GM18909 (cell line): ENCODE measurements around the gene SFXN3.

Experiments used
- ATAC-seq: cut with Tn5 transposase; IDR thresholded peaks from one replicate; pipeline ENCODE4 v1.9.1; 2021; ENCODE audit warnings: mild to moderate bottlenecking; ENCODE audit not compliant: unreplicated experiment, poor library complexity

Gene SFXN3

DNA sequence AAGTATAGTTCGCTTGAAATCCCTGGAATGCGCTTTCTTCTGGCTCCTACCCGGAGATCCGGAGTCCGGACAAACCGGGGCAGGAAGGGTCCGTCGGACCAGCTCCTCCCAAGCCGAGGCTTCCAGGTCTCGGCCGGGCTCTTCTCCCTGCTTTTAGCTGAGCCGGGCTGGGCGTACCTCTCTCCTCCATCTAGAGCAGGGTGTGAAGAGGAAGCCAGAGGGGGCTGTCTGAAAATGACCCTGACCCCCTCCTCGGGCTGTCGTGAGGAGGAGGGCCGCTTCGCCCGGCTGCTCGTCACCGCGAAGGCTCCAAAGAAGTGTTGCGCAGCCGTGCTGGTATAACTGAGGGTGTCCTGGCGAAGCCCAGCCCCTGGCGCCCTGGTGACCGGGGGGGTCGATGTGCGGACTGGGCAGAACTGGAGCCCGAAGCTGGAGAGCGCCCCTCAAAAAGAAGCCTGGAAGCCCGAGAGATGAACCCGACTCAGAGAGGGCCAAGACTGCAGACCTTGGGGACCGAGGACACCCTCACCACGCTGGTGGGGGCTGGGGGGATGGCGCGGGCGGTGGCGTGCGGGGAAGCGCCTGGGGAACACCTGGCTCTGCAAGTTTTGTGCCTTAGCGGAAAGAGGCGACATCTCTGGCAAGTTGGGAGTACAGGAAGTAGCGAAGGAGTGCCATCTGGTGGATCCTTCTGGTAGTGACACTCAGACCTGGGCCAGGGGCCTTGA lies 36.5 kb downstream of the SFXN3 start:
- no peak for ATAC-seq

DNA sequence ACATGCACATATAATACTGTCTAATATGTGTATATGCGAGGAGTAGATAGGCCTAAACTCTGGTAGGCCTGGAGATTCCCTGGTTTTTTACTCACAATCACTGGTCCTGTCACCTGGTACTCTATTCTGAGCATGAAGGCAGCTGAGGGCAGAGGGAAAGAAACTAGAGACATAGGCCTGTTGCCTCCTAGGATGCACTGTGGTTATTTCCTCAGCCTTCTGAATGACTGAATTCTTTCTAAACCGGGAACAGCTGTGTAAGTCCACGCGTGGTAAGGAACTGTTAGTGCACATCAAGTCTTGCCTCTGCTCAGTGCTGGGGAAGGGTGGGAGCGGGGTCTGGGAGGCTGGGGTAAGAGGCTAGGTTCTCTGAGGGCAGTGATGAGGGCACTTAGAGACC lies 38.4 kb downstream of the SFXN3 start:
- ATAC-seq, result no peak

DNA sequence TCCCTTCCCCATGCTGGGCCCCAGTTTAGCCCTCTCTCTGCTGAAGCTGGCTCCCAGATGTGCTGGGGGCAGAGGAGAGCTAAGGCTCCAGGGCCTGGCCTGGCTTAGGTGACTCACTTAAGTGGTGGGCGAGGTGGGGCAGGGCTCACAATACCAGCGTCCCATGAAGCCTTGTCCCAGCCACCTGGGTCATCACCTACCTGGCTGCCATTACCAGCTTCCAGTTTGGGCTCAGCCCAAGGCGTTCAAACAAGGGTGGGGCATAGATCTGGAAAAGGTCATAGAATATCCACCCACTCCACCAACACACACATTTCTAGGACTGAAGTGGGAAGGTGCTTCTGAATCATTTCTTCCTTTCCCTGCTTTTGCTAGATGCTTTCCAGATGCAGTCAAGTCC lies 39.1 kb downstream of the SFXN3 start:
- ATAC-seq, result no peak

DNA sequence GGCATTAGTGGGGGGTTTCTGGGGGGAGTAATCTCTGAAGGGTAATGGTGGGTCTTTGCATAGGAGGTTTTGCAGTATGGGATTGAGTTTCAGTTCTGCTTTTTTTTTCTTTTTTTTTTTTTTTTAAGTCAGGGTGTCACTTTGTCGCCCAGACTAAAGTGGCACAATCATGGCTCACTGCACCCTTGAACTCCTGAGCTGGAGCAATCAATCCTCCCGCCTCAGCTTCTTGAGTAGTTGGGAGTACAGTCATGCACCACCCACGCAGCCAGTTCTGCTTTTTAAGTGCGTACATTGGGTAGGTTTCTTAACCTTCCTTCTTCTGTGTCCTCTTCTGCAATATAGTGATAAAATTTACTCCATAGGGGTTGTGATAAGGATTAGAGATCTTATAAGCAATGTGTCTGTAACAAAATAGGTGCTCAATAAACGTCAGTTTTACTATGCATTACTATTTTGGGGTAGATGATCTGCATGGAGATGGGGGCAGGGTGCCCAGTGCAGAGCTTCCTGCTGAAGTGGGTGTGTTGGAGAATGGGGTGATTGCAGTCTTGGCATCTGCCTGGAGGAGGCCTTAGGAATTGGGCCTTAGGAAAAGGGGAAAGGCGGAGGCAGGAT lies 40.3 kb downstream of the SFXN3 start:
- ATAC-seq, result no peak

DNA sequence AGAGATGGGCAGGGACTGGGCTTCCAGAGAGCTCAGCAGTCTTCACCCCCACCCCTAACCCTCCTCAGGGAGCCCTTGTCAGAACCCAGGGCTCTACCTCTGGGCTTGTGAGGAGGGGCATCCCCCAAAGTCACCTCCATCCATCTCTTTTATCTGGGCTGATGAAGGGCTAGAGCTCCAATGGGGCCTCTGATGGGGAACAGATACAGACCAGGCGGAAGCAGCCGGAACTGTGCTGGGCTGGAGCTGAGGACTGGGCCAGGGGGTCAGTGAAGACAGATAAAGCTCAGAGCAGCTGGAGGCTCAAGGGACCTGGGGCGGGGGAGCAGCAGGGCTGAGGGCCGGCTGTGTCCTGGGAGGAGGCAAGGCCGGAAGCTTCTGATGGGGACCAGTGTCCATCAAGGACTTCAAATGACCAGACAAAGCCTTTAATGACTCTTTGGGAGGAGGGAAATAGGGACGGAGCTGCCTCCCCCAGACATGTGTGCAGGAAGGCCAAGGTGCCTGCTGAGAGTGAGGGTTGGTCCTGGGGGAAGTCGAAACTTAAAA lies 40.9 kb downstream of the SFXN3 start:
- ATAC-seq, result no peak

DNA sequence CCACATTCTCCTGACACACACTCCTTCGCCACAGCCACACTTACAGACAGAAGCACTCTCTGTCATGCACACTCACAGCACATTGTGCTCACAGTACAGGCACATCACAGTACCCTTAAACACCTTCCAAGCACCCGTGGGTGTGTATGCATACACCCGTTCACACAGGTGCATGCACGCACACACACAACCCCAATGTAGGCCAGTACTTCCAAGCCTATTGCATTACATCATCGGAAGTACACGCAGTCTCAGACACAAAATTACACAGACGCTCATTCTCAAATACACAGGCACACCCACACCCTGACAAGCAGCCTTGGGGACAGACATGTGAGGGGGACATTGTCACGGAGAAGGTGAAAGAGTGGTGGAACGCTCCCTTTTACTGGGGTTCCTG lies 41.9 kb downstream of the SFXN3 start:
- no peak for ATAC-seq

DNA sequence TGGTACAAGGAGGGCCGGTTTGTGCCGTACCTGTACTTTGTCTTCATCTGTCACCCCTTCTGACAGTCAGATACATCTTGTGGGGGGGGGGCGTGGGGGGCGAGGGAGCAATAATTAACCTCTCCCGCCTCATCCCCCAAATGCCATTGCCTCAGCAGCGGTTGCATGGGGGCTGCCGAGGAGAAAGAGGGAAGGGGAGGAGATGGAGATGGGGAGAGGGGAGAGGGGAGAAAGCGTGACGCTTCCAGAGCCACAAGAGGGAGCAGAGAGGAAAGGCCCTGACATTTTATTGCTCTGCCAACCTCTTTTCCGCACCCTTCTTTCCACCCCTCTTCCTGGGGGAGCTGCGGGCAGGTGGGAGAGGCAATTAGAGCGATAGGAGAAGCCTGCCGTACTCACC lies 42.6 kb downstream of the SFXN3 start:
- ATAC-seq, result no peak

DNA sequence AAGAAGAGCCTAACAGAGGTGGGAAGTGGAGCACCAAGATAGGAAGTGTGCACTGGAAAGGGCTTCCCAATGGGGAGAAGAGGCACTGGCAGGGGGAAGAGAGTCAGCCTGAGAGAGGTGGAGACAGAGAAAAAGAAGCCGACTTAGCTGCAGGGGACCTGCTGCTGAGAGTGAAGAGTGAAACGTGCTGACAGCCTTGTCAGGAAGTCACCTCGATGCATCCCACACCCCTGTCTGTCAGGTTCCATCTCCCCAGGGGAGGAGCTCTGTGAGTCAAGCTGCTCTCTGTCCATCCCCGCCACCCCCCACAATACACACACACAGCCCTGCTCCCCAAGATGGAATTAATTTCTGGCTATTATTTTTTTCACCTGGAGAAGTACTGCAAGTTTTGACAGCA lies 44.7 kb downstream of the SFXN3 start:
- ATAC-seq, result no peak

DNA sequence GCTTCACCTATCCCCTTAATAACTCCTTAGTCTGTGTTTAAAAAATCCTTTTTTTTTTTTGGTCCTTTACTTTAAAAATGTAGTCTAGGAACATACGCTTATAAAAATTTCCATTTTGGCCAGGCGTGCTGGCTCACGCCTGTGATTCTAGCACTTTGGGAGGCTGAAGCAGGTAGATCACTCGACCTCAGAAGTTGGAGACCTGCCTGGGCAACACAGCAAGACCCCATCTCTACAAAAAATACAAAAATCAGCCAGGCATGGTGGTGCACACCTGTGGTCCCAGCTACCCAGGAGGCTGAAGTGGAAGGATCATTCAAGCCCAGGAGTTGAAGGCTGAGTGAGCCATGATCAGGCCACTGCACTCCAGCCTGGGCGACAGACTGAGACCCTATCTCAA lies 45.6 kb downstream of the SFXN3 start:
- no peak for ATAC-seq

DNA sequence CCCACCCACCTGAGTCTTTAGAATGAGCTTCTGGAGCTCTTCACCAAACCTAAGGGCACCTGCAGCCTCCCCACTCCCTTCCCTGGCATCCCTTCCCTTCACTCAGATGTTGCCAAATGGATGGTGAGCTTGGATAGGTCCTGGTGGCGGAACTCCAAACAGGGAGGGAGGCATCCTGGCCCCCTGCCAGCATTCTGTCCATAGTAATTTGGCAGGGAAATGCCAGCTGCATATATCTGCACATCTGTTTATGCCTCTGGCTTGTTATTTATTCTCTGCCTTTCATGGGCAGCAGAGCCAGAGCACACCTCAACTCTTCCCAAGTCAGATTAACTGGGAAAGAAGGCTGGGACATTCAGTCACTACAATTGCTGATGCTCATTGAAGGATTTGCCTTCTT lies 48.8 kb downstream of the SFXN3 start:
- ATAC-seq, result no peak

DNA sequence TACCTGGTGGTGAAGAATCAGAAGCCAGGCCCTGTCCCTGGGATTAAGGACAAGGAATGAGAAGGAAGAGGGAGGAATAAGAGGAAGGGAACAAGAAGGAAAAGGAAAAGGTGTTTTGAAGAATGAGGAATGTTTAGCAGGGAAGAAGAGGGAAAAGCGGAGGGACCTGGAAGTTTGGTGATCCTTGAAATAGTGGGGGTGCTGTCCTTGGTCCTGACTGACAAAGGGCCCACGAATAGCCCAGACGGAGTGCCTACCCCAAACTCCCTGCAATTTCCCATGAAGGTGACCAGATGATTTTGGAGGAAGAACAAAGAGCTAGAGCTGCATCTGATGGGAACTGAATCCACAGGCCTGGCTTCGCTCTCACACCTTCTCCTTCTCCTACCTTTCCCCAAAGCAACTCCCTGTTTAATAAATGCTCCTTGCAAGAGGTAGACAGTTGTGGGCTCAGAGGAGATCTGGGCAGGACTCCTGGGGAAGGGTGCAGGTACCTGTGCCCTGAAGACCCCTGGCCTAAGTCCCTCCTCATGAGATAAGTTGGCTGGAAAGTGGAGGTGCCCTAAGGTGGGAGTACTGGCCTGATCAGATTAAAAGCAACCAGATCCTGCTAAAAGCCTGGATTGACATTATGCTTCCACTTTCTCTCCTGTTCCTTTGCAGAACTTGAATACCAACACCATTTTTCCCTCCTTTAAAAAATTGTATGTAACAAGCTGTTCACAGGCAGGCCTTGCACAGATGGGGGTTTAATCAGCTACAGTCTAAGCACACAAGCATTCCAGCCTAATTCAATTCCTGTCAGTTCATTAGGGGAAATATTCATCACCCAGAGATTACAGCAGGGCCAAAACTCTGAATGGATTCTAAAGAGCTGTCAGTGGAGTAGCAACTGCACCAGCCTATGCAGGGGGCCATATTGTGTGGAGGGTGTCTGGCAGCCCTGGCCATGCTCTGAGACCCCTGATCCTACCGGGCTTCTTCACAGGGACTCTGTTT lies 50.2 kb downstream of the SFXN3 start:
- ATAC-seq, result no peak

DNA sequence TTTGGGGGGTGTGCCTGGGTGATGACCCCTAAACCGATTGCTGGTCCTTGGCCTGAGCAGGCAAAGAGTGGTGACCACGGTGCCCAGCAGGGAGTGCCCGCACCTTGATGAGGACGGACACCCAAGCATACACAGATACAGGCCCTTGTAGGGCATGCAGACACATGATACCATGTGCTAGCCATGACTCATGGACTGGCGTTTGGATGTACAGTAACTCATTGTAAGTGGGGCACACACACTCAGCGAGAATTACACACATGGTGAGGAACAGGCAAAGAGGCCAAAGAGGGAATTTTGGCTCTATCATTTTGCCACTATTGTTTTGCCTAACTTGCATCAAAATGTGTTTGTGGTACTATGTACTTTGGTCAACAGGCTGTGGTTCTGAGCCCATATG lies 54.8 kb downstream of the SFXN3 start:
- no peak for ATAC-seq

DNA sequence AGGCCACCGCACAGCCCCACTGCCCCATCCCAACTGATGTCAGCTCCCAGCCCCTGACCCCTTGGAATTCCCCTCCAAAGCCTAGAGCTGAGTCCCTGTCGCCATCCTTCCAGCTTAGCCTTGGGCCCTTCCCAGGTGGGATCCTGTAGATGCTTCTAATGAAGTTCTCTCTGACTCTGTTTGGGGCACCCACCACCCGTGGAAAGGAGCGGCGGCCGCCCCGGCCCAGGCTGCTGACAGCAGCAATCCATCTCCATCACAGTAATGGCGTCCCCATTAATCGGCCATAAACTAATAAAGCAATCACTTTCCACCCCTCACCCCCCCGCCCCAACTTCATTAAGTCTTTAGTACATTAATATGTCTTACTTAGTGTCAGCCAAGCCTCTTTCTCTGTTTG lies 56.3 kb downstream of the SFXN3 start:
- ATAC-seq, result no peak

DNA sequence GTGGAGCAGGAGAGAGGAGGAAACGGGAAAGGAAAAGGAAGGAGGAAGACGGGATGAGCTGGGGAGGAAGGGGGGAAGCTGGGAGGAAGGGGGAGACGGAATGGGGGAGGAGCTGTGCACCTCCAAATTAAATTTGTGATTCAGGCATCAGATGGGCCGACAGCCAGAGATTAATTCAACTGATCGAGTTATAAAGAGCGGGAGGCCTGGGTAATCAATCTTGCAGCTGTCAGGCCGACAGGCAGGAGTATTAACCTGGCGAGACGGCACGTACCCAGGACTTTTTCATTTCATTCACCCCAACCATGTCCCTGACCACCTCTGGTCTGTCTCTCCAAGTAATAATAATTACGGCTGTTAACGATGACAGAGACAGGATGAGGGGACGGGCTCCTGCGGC lies 56.9 kb downstream of the SFXN3 start:
- no peak for ATAC-seq

DNA sequence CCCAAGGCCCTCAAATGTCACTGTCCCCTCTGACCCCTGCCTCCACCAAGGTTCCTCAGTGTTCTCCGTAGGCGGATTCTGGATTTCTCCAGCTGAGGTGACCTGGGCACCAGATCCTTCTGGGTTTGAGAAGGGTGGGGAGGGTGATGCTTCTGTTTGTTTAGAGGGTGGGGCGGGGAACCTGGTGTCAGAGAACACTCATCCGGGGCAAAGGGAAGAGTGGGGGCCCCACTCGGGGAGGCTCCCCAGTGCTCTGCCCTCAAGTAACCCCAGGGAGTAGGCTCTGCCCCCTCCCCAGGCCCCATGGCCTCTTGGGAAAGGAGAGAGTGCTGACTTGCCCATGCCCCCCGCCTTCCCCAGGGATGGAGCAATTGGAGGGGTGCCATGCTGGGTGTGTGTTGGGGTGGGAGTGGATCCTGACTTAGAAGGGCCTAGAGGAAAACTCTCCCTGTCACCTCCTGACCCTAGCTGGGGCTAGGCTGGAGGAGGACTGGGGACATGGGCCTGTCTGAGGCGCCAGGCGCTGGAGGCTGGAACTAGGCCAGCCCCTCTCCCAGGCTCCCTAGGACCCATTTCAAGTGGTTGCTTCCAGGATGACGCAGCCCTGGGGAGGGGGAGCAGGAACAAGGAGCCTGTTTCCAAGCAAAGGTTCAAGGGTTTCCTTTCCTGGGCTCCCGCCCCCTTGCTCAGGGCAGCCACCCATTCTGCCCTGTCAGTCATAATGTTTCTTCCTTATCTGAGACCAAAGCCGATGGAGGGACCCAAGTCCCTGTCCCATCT lies 58.7 kb downstream of the SFXN3 start:
- no peak for ATAC-seq

DNA sequence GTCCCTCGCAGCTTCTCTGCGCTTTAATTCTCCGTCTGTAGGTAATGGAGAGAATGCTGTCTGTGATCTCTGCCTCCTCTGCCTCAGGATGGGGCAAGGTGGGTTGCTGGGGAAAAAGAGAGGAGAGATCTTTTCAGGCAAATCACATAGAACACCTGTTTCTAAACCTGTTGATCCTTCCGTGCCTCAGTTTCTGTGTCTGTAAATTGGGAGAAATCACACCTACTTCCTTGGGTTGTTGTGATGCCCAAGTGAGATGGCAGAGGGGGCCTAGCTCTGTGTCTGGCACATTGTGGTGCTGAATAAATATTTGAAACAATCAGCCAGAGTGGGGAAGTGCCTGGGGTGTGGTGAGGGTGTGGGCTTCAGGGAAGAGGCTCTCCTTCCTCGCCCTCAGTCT lies 59.6 kb downstream of the SFXN3 start:
- no peak for ATAC-seq
